Ectodermal cell (in vitro differentiated cells): ENCODE data around the gene NAA50.

Source experiments
- H3K27ac ChIP-seq: 2 replicates; pipeline ENCODE4 v1.7.0; 2013; ENCODE audit warnings: mild to moderate bottlenecking, low read depth, low read length; ENCODE audit not compliant: insufficient read depth, poor library complexity, severe bottlenecking
- H3K27me3 ChIP-seq: 2 replicates; pipeline ENCODE4 v1.7.0; 2013; ENCODE audit warnings: mild to moderate bottlenecking, low read length; ENCODE audit not compliant: insufficient read depth, control insufficient read depth, poor library complexity, severe bottlenecking
- H3K36me3 ChIP-seq: one replicate; pipeline ENCODE4 v1.7.0; 2013; ENCODE audit warnings: low read length; ENCODE audit not compliant: control insufficient read depth, insufficient read depth
- H3K4me1 ChIP-seq: one replicate; pipeline ENCODE4 v1.7.0; 2013; ENCODE audit warnings: low read length; ENCODE audit not compliant: control insufficient read depth, insufficient read depth
- H3K4me3 ChIP-seq: 2 replicates; pipeline ENCODE4 v1.7.0; 2013; ENCODE audit warnings: low read depth, low read length, control low read depth; ENCODE audit not compliant: insufficient read depth
- H3K9me3 ChIP-seq: 2 replicates; pipeline ENCODE4 v1.7.0; 2013; ENCODE audit warnings: mild to moderate bottlenecking, low read length, moderate library complexity; ENCODE audit not compliant: control insufficient read depth
- WGBS, 2 experiments: methylation state at CpG; one replicate each; pipeline ENCODE4 v1.1.7; 2013; ENCODE audit warnings: missing lambda C conversion rate in 2 of 2; 5-methylcytosine and 5-hydroxymethylcytosine counted together

NAA50 gene

GRCh38 chr3:113764698-113765097 is 18.6 kb upstream of the NAA50 start:
- 81 to 94% methylated on average over 2 of the region's 2 CpGs for WGBS, 2 experiments
- Histone ChIP-seq H3K9me3 (no peaks in the 10 kb centered on the region), H3K27ac (no peak overlapping the region), H3K4me1 (no peaks in the 10 kb centered on the region), H3K36me3 (no peaks in the 10 kb centered on the region), H3K4me3 (no peak overlapping the region), H3K27me3 (no peaks in the 10 kb centered on the region)

DNA sequence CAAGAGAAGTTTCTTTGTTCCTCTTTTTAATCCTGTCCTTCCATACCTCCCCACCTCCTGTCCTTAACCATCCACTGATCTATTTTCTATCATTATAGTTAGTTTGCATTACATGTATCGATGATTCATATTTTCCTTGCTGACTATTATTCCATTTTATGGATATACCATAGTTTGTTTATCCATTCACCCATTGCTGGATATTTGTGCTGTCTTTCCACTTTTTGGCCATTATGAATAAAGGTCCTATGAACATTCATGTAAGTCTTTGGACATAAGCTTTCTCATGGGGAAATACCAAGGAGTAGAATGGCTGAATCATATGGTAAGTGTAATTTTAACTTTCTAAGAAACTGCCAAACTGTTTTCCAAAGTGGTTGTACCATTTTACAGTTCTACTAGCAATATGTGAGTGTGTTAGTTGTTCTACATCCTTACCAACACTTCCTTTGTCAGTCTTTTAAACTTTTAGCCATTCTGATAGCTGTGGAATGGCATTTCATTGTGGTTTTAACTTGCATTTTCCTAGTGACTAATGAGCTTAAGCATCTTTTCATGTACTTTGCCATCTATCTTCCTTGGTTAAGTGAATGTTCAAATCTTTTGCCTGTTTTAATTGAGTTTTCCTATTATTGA is 12.5 kb upstream of the NAA50 start:
- Histone ChIP-seq H3K27ac (no peak overlapping the region), H3K9me3 (no peaks in the 10 kb centered on the region), H3K4me3 (no peak overlapping the region), H3K4me1 (no peaks in the 10 kb centered on the region), H3K36me3 (no peaks in the 10 kb centered on the region), H3K27me3 (no peaks in the 10 kb centered on the region)
- no CpG with 5 or more reads among the region's 1 CpG for WGBS, 2 experiments

GRCh38 chr3:113754494-113755159 is 8.6 kb upstream of the NAA50 start:
- H3K27me3 ChIP-seq = no peaks in the 10 kb centered on the region
- WGBS, 2 experiments = 90 to 98% methylated on average over 4 of the region's 5 CpGs
- H3K9me3 ChIP-seq = no peaks in the 10 kb centered on the region
- no peaks in the 10 kb centered on the region for H3K4me1 ChIP-seq
- H3K27ac ChIP-seq = no peak overlapping the region
- no peak overlapping the region for H3K4me3 ChIP-seq
- no peaks in the 10 kb centered on the region for H3K36me3 ChIP-seq

GRCh38 chr3:113753376-113753985 is 7.4 kb upstream of the NAA50 start:
- H3K36me3 ChIP-seq = no peaks in the 10 kb centered on the region
- no peak overlapping the region for H3K27ac ChIP-seq
- WGBS, 2 experiments = 35 to 55% methylated on average over 3 to 4 of the region's 4 CpGs
- no peaks in the 10 kb centered on the region for H3K27me3 ChIP-seq
- no peaks in the 10 kb centered on the region for H3K4me1 ChIP-seq
- H3K9me3 ChIP-seq = no peaks in the 10 kb centered on the region
- H3K4me3 ChIP-seq = no peak overlapping the region

GRCh38 chr3:113751141-113751540 is 5.1 kb upstream of the NAA50 start:
- Histone ChIP-seq H3K36me3 (no peaks in the 10 kb centered on the region), H3K4me3 (no peak overlapping the region), H3K9me3 (no peaks in the 10 kb centered on the region), H3K27me3 (no peaks in the 10 kb centered on the region), H3K27ac (no peak overlapping the region), H3K4me1 (peaks cover 7% of the 10 kb centered on the region)

- Histone ChIP-seq H3K27me3 (no peaks in the 10 kb centered on the region), H3K4me1 (peaks cover 7% of the 10 kb centered on the region), H3K9me3 (no peaks in the 10 kb centered on the region), H3K4me3 (peak overlapping the region; percentile 97), H3K27ac (peak overlapping the region; percentile 69), H3K36me3 (no peaks in the 10 kb centered on the region)
- WGBS, 2 experiments = 4 to 5% methylated on average over 18 of the region's 18 CpGs
These were observed 1.4 kb upstream of the NAA50 start for GRCh38 chr3:113747283-113748046.

- Histone ChIP-seq H3K27ac (peak within 1 kb of the TSS; percentile 100), H3K9me3 (no peaks in the 10 kb centered on the region), H3K4me1 (peaks cover 7% of the 10 kb centered on the region), H3K36me3 (no peaks in the 10 kb centered on the region), H3K27me3 (no peaks in the 10 kb centered on the region), H3K4me3 (peak within 1 kb of the TSS; percentile 97)
- WGBS, 2 experiments = 0 to 1% methylated on average over 27 to 30 of the region's 34 CpGs
These were observed 666 bp upstream of the NAA50 start, which contains the start of gene ATP6V1A for GRCh38 chr3:113746548-113747282. ATP6V1A (plus strand) TSS chr3:113747035; CDS start chr3:113778754, 31,719 bp downstream.

GRCh38 chr3:113744941-113745755 is 901 bp downstream of the NAA50 start:
- no peaks in the 10 kb centered on the region for H3K27me3 ChIP-seq
- H3K27ac ChIP-seq = peak overlapping the region; percentile 100
- peak overlapping the region; percentile 97 for H3K4me3 ChIP-seq
- H3K9me3 ChIP-seq = no peaks in the 10 kb centered on the region
- peaks cover 7% of the 10 kb centered on the region for H3K4me1 ChIP-seq
- 0 to 1% methylated on average over 32 to 33 of the region's 35 CpGs for WGBS, 2 experiments
- H3K36me3 ChIP-seq = no peaks in the 10 kb centered on the region

GRCh38 chr3:113743006-113743630 is 2.9 kb downstream of the NAA50 start:
- H3K9me3 ChIP-seq = no peaks in the 10 kb centered on the region
- 89 to 92% methylated on average over 6 to 7 of the region's 7 CpGs for WGBS, 2 experiments
- H3K27ac ChIP-seq = no peak overlapping the region
- peaks cover 5% of the 10 kb centered on the region for H3K4me1 ChIP-seq
- H3K4me3 ChIP-seq = no peak overlapping the region
- H3K27me3 ChIP-seq = no peaks in the 10 kb centered on the region
- H3K36me3 ChIP-seq = no peaks in the 10 kb centered on the region
